Measurements from ENCODE around the gene HIC1. TPM values are rescaled to one million over a fixed set of nuclear protein-coding genes. Genes with fewer than 3 reads are reported as not detected.

HIC1 gene
- total and polyA plus RNA-seq, 2 donors (not counting 1 experiment from before 2014, with no cell fraction given) = 11.3 to 29.1 TPM

DNA sequence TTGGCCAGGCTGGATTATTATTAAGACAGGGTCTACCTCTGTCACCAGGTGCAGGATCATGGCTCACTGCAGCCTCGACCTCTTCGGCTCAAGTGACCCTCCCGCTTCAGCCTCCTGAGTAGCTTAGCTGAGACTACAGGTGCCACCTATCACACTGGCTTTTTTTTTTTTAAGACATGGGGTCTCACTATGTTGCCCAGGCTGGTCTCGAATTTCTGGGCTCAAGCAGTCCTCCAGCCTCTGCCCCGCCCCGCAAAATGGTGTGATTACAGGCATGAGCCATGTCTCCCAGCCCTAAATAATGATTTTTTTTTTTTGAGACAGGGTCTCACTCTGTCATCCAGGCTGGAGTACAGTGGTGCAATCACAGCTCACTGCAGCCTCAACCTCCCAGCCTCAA lies 7.3 kb upstream of the HIC1 start:
- peaks cover 9% of the 10 kb centered on the region for H3K79me2 ChIP-seq (ENCODE audit: control insufficient read depth, insufficient read depth, low read length)
- peaks cover 18% of the 10 kb centered on the region for H3K4me1 ChIP-seq (ENCODE audit: control insufficient read depth, extremely low read depth, insufficient read depth, low read length)
- TF ChIP-seq EZH2 (IDR thresholded peaks at IDR 0.05; ENCODE audit: low read length, missing control alignments) = no peak
- TF ChIP-seq, protein P1, sequence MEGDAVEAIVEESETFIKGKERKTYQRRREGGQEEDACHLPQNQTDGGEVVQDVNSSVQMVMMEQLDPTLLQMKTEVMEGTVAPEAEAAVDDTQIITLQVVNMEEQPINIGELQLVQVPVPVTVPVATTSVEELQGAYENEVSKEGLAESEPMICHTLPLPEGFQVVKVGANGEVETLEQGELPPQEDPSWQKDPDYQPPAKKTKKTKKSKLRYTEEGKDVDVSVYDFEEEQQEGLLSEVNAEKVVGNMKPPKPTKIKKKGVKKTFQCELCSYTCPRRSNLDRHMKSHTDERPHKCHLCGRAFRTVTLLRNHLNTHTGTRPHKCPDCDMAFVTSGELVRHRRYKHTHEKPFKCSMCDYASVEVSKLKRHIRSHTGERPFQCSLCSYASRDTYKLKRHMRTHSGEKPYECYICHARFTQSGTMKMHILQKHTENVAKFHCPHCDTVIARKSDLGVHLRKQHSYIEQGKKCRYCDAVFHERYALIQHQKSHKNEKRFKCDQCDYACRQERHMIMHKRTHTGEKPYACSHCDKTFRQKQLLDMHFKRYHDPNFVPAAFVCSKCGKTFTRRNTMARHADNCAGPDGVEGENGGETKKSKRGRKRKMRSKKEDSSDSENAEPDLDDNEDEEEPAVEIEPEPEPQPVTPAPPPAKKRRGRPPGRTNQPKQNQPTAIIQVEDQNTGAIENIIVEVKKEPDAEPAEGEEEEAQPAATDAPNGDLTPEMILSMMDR (conservative IDR thresholded peaks at IDR 0.05 in 1 of 2, IDR thresholded peaks at IDR 0.05 in 1 of 2; ENCODE audit: low read depth in 1 of 2, low read length in 2 of 2) = no peak
- H3K9me3 ChIP-seq (ENCODE audit: control insufficient read depth, insufficient read depth, low read depth, low read length) = no peaks in the 10 kb centered on the region
- no peaks in the 10 kb centered on the region for H3K27me3 ChIP-seq (ENCODE audit: control insufficient read depth, insufficient read depth, low read length)
- H3K27ac ChIP-seq (ENCODE audit: insufficient read depth, low read length) = no peak overlapping the region
- peaks cover 2% of the 10 kb centered on the region for H3K36me3 ChIP-seq (ENCODE audit: control insufficient read depth, insufficient read depth, low read length)
- DNase-seq (ENCODE audit: low read depth in 2 of 2) = no peak
- no peak overlapping the region for H3K4me2 ChIP-seq (ENCODE audit: extremely low read depth, insufficient read depth, low read length)
- H4K20me1 ChIP-seq (ENCODE audit: control insufficient read depth, extremely low read depth, insufficient read depth, low read length) = no peaks in the 10 kb centered on the region
- H2AFZ ChIP-seq (ENCODE audit: low read length) = no peak overlapping the region
- no peak overlapping the region for H3K9ac ChIP-seq (ENCODE audit: insufficient read depth, low read length)
- H3K4me3 ChIP-seq (replicated peaks in 1 of 4; ENCODE audit: control extremely low read depth in 1 of 4, insufficient read depth in 1 of 4, low read depth in 3 of 4, low read length in 4 of 4) = no peak overlapping the region

DNA sequence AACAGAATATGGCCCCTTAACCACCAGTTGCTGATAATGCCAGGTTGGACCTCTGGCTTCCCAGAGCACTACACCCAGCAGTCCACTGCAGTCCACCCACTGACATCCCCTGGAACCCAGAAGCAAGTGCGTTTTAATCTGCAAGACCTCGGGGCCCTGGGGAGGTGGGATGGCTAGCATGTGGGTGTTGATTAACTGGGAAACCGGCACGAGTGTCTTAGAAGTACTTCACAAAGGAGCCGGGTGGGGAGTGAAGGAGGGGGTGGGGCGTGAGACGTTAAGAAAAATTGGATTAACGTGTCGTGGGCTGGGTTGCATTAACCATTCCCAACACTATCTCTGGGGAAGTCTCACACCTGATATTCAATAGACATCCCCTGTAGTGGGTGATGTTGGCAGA lies 6.1 kb upstream of the HIC1 start:
- H3K4me2 ChIP-seq (ENCODE audit: extremely low read depth, insufficient read depth, low read length) = peak overlapping the region; percentile 91
- H3K27me3 ChIP-seq (ENCODE audit: control insufficient read depth, insufficient read depth, low read length) = no peaks in the 10 kb centered on the region

DNA sequence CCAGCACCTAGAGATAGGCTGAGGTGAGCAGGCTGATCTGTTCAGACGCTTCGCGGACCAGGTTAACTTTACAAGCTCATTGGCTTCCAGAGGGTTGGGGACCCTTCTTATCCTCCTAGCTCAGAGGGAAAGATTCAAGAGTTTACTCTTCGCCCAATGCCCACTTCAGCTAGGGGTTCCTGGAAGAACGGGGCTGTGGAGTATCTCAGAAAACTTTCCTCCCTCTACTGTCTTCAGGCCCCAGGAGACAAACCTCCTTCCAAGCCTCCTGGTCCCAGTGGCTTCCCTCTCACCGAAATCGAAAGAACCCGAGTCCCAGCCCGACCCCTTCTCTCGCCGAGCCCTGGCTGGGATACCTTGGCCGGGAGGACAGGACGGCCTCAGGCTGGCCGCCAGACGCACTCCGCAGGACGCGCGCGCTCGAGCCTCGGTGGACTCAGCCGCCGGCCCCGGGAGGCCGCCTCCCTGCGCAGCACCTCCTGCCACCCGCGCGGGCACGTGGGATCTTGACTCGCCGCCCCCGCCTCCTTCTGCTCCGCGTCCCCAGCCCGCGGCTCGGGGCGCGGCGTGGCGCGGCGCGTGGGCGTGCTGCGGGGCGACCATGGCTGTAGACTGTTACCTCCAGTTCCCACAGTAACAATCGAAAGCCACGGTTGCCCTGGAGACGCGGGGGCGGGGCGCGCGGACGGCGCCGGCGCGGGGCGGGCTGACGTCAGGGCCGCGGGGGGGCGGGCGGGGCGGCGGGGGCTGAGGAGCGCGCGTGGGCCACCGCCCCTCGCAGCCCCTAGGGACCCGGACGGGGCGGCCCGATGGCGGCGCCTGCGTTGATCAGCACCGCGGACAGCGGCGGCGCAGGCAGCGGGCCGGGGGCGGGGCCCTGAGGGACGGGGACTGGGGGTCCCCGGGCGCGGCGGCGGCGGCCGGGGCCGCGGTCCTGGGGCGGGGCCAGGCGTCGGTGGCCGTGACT lies 5.3 kb upstream of the HIC1 start:
- Histone ChIP-seq H3K9ac (ENCODE audit: insufficient read depth, low read length) (peak overlapping the region; percentile 79), H3K79me2 (ENCODE audit: control insufficient read depth, insufficient read depth, low read length) (peaks cover 1% of the 10 kb centered on the region), H3K27me3 (ENCODE audit: control insufficient read depth, insufficient read depth, low read length) (no peaks in the 10 kb centered on the region), H3K4me1 (ENCODE audit: control insufficient read depth, extremely low read depth, insufficient read depth, low read length) (peaks cover 5% of the 10 kb centered on the region), H3K9me3 (ENCODE audit: control insufficient read depth, insufficient read depth, low read depth, low read length) (no peaks in the 10 kb centered on the region), H4K20me1 (ENCODE audit: control insufficient read depth, extremely low read depth, insufficient read depth, low read length) (no peaks in the 10 kb centered on the region), H3K4me3 (replicated peaks in 1 of 4; ENCODE audit: control extremely low read depth in 1 of 4, insufficient read depth in 1 of 4, low read depth in 3 of 4, low read length in 4 of 4) (peak overlapping the region; percentile 52 to 69 (median 62)), H2AFZ (ENCODE audit: low read length) (no peak overlapping the region), H3K36me3 (ENCODE audit: control insufficient read depth, insufficient read depth, low read length) (no peaks in the 10 kb centered on the region), H3K4me2 (ENCODE audit: extremely low read depth, insufficient read depth, low read length) (peak overlapping the region; percentile 91), H3K27ac (ENCODE audit: insufficient read depth, low read length) (peak overlapping the region; percentile 83)
- DNase-seq (ENCODE audit: low read depth in 2 of 2) = peak; percentile 76
- TF ChIP-seq EZH2 (IDR thresholded peaks at IDR 0.05; ENCODE audit: low read length, missing control alignments) = no peak
- TF ChIP-seq, protein P1 (conservative IDR thresholded peaks at IDR 0.05 in 1 of 2, IDR thresholded peaks at IDR 0.05 in 1 of 2; ENCODE audit: low read depth in 1 of 2, low read length in 2 of 2) = no peak

More for the DNA sequence above, 6.1 kb upstream of the HIC1 start:
- Histone ChIP-seq H3K79me2 (ENCODE audit: control insufficient read depth, insufficient read depth, low read length) (peaks cover 2% of the 10 kb centered on the region), H3K4me1 (ENCODE audit: control insufficient read depth, extremely low read depth, insufficient read depth, low read length) (peaks cover 6% of the 10 kb centered on the region), H2AFZ (ENCODE audit: low read length) (no peak overlapping the region), H3K9ac (ENCODE audit: insufficient read depth, low read length) (no peak overlapping the region), H3K9me3 (ENCODE audit: control insufficient read depth, insufficient read depth, low read depth, low read length) (no peaks in the 10 kb centered on the region), H3K36me3 (ENCODE audit: control insufficient read depth, insufficient read depth, low read length) (no peaks in the 10 kb centered on the region), H3K4me3 (replicated peaks in 1 of 4; ENCODE audit: control extremely low read depth in 1 of 4, insufficient read depth in 1 of 4, low read depth in 3 of 4, low read length in 4 of 4) (peak overlapping the region in 3 of 4 experiments; percentile 52 to 69 (median 66)), H4K20me1 (ENCODE audit: control insufficient read depth, extremely low read depth, insufficient read depth, low read length) (no peaks in the 10 kb centered on the region), H3K27ac (ENCODE audit: insufficient read depth, low read length) (no peak overlapping the region)
- no peak for DNase-seq (ENCODE audit: low read depth in 2 of 2)
- TF ChIP-seq, protein P1 (conservative IDR thresholded peaks at IDR 0.05 in 1 of 2, IDR thresholded peaks at IDR 0.05 in 1 of 2; ENCODE audit: low read depth in 1 of 2, low read length in 2 of 2) = no peak
- TF ChIP-seq EZH2 (IDR thresholded peaks at IDR 0.05; ENCODE audit: low read length, missing control alignments) = no peak
